EH (cell line): ENCODE measurements around the gene TANK.
"Not testable (repeated sequence)": the region's sequence is repeated elsewhere in the genome, so short reads cannot be mapped to it uniquely, and the experiment has no call there.

Experiments
- DNase-seq: peaks from one replicate; pipeline ENCODE4 v3.0.0-alpha.2; 2015; ENCODE audit warnings: low read depth

TANK gene

GRCh38 chr2:161278564-161279229, 118.5 kb downstream of the TANK start:
- DNase-seq, result peak; percentile 5

DNA sequence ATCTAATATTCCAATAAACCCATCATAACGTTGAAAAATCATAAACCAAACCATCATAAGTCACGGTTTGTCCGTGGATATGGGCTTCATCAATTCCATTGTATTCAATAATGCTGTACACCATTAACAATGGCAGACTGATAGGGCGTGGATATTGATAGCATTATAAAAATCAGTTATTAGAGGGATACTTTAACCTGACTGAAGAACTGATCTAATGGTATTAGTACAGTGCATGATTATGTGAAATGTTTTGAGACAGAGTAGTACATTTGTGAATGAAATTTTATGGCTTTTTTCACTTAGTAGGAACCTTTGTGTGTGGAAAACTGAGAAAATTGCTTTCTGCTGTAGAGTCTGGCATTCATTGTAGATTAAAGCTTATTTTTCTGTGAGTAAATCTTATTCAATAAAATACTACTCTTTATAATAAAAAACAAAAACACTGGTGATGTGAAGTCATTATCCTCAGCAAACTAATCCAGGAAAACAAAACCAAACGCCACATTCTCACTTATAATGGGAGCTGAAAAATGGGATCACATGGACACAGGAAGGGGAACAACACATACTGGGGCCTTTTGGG, 119.1 kb downstream of the TANK start:
- not testable (repeated sequence) for DNase-seq

DNA sequence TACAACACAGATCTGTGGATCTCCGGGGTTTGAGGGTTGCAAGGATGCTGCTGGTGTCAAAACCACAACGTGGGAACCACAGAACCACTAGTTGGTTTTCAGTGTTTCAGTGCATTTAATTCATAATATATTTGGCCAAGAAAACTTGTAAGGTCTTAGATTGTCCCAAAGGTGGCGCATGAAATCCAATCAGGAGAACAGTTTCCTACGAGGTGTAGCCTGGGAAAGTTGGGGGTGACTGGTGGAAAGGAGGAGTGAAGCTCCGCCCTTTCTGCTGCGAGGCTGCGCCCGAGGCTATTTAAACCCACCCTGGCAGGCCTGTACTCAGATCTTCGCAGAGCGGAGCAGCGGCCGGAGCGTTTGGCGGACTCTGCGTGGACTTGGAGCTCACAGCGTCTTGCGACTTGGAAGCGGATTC, 120.7 kb downstream of the TANK start:
- peak; percentile 20 for DNase-seq

- not testable (repeated sequence) for DNase-seq
Observed at GRCh38 chr2:161281615-161282310, 121.5 kb downstream of the TANK start.

DNA sequence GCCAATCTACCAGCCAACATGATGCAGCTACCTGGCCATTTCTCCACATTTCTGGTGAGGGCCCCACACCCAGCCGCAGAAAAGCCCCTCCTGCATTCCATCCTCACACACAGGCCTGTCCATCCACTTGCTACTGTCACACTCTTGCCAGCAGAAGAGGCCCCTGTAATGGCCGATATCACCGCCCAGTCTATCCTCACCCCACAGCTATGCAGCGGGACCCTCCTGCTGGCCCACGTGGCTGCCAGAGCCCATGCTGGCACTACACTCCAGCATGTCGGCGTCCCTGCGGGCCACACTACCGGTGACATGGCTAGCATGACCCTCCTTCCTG, 122.0 kb downstream of the TANK start:
- not testable (repeated sequence) for DNase-seq

GRCh38 chr2:161283926-161284325, 123.7 kb downstream of the TANK start:
- peak; percentile 35 for DNase-seq
